GM19372 (cell line): ENCODE measurements around the gene HMGN3.
A peak's percentile ranks its signal among the peaks of the same experiment; 100 is the strongest.
"Not testable (repeated sequence)": the region's sequence is repeated elsewhere in the genome, so short reads cannot be mapped to it uniquely, and the experiment has no call there.

Source experiments
- ATAC-seq: cut with Tn5 transposase; IDR thresholded peaks from one replicate; pipeline ENCODE4 v1.9.1; 2021; ENCODE audit warnings: mild to moderate bottlenecking, low read depth, moderate library complexity; ENCODE audit not compliant: unreplicated experiment

Gene HMGN3

DNA sequence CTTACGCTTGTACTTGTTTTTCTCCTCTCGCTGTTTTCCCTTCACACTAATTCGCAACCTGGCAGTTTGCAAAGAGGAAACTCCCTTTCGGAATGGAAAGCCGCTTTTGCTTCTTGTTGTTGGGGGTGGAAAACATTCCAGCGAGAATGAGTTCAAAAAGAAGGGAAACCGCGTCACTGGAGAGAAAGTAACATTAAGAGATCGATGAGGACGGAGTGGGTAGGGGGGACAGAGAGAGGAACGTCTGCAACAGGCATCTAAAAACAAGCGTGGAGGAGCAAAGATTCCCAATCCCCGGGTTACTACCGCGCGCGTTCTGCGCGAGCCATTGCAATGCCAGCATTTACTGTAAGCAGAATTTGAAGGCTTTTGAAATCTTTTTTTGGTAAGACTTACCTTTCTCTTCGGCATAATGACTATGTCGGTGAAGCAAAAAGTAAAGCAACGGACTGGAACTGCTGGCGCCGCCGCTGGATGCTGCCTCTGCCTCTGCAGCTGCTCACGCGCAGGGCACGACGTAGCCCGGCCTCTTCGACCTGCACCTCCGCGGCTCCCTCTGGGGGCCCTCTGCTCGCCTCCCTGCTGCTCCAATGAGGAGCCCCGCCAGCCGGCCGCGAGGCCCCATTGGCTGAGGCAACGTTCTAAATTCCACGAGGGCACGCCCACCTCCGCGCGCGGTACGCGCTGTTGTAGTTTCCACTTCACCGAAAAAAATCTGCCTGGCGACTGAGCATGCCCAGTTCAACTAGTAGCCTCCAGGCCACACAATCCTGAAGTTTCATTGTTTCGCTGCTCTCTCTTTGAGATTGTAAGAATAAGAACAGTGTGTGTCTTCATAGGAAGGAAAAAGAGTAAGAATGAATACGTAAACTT, at the start of gene HMGN3:
Gene HMGN3, minus strand, starts transcription at position 533 of the 873 bp plus-strand sequence.
- peak; percentile 88 for ATAC-seq

DNA sequence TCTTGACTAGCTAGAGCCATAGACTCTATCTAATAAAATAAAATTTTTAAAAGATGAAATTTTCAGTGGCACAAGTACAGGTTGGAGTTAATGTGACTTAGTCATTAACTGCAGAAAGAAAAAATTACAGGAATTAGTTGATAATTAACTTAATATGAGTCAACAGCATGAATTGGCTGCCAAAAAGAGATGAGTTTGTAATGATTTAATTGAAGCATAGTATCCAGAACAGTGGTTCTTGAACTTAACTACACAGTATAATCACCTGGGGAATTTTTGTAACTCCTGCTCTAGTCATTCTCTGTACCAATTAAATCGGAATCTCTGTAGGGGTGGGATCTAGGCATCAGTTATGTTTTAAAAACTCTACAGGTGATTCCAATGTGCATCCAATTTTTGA, 46.3 kb upstream of the HMGN3 start:
- no peak for ATAC-seq

DNA sequence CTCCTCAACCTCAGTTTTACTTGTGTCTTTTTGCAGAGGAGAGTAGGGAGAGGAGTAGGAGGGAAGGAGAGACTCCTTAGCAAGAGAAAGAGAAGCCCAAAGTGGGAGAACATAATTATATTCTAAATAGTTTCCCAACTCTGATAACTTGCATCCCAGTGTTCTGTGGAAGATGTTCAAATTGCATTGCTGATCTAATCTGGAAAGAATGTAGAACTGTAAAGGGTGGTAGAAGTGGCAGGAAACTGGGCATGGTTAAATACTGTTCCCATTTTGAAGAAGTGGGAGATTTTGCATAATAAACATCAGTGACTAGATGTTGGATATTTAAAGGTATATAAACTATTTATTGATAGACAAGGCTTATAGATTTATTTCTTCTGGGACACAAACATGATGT, 42.6 kb upstream of the HMGN3 start:
- no peak for ATAC-seq

DNA sequence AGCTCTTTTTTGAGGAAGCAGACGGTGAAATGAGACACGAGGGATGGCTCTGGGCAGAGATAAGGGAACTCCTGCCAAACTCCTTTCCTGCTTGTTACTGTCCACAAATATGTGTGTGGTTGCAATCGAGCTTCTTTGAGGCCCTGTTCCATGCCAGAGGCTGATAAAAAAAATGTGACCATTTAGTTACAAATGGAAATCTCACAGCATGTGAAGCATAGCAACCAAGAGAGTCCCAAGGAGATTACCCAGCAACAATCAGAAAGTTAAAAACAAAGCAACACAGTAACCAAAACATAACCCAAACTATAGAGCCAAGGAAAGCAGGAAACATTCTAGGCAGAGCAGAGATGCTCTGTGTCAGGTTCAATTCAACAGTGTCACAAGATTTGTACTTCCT, 35.4 kb upstream of the HMGN3 start:
- ATAC-seq: no peak

DNA sequence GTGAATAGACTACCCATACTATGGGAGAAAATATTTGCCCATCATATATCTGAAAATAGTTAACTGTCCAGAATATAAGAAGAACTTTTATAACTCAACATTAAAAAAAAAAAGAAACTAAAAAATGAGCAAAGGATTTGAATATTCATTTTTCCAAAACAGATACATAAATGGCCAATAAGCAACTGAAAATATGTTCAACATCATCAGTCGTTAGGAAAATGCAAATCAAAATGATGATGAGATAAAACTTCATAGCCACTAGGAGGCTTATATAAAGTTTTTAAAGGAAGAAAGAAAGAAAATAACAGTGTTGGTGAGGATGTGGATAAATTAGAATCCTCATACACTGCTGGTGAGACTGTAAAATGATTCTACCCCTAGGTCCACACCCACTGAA, 32.6 kb upstream of the HMGN3 start:
- no peak for ATAC-seq

DNA sequence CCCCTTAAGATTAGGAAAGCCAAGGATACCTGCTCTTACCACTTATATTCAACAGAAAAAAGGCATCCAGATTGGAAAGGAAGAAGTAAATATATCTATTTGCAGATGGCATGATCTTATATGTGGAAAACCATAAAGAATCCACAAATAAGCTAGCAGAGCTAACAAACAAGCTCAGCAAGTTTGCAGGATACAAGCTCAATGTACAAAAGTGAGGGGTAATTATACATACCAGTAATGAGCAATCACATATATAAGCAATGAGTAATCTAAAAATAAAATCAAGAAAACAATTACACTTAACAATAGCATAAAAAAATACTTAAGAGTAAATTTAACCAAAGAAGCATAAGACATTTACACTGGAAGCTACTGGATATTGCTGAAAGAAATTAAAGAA, 31.6 kb upstream of the HMGN3 start:
- no peak for ATAC-seq

- no peak for ATAC-seq
These were observed 28.9 kb upstream of the HMGN3 start for GRCh38 chr6:79263359-79263758.

- ATAC-seq: no peak
These were observed 27.2 kb upstream of the HMGN3 start for GRCh38 chr6:79261666-79262065.

- ATAC-seq: no peak
These were observed 26.3 kb upstream of the HMGN3 start for GRCh38 chr6:79260772-79261171.

DNA sequence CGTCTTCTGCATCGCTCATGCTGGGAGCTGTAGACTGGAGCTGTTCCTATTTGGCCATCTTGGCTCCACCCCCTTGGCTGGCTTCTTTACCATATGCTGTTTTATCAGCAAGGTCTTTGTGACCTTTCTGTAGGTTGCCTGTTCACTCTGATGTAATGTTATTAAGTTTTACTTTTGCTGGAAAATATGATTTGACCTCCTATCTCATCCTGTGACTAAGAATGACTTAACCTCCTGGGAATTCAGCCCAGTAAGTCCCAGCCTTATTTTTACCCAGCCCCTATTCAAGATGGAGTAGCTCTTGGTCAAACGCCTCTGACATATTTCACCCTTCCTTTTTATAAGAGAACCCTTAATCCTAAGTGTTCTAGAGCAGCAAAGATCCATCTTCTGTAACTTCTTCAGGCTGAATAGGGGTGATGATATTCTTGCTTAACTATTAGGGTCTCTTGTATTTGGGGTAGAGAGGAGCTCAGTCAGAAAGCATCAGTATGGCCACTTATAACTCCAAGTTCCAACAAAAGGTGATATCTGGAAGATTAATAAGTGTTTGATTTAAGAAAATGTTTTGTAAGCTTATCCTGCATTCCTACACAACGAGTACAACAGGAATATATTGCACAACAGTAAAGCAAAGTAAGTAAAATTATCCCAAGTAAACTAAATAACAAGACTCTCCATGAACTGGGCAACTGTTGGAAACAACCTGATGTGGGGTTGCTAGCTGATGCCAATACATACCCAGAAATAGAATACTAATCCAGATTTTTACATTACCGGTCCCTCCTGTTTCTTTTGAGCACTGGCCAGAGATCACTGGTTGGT, 23.1 kb upstream of the HMGN3 start:
- no peak for ATAC-seq

DNA sequence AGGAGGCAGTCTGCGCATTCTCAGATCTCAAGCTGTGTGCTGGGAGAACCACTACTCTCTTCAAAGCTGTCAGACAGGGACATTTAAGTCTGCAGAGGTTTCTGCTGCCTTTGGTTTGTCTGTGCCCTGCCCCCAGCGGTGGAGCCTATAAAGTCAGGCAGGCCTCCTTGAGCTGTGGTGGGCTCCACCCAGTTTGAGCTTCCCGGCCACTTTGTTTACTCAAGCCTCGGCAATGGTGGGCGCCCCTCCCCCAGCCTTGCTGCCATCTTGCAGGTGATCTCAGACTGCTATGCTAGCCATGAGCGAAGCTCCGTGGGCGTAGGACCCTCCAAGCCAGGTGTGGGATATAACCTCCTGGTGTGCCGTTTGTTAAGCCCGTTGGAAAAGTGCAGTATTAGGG, 22.3 kb upstream of the HMGN3 start:
- ATAC-seq: not testable (repeated sequence)

DNA sequence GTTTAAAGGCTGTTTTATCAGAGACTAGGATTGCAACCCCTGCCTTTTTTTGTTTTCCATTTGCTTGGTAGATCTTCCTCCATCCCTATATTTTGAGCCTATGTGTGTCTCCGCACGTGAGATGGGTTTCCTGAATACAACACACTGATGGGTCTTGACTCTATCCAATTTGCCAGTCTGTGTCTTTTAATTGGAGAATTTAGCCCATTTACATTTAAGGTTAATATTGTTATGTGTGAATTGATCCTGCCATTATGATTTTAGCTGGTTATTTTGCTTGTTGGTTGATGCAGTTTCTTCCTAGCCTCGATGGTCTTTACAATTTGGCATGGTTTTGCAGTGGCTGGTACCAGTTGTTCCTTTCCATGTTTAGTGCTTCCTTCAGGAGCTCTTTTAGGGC, 20.6 kb upstream of the HMGN3 start:
- ATAC-seq: not testable (repeated sequence)

- ATAC-seq: no peak
These were observed 16.1 kb upstream of the HMGN3 start for GRCh38 chr6:79250559-79250958.

DNA sequence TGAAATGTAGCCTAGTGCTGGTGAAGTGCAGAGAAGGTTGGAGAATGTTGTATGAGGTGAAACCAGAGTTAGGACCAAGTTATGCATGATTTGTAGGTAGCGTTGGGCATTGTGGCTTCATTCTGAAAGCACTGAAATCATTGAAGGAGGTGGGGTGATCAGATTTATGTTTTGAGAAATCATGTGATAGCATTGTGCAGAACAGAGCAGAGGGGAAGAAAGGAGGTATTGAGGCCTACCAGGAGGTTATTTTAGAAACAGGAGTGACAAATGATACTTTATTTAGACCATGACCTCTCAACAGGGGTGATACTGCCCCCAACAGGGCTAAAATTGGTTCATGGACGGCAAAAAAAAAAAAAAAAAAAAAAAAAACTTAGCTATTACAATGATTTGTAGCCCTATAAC, 15.6 kb upstream of the HMGN3 start:
- ATAC-seq: peak; percentile 55

DNA sequence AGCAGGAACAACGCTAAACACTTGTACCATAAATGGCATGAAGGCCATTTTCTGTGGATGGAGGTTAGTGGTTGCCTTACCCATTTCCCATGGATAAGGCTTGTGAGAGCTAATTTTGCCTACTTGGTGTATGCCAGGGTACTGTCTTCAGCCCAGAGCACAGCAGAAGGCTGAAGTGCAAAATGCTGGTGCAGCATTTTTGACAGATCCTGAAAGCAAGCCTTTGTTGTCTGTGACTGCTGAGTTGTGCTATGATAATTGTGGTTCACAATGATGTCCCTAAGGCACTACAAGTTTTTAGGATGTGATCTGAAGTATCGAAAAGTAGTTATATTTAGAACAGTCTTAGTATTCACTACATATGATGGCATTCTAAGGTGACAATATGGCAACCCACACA, 14.7 kb upstream of the HMGN3 start:
- no peak for ATAC-seq

GRCh38 chr6:79246891-79247290, 12.4 kb upstream of the HMGN3 start:
- peak; percentile 88 for ATAC-seq

- no peak for ATAC-seq
These were observed 6.7 kb upstream of the HMGN3 start for GRCh38 chr6:79241228-79241627.

DNA sequence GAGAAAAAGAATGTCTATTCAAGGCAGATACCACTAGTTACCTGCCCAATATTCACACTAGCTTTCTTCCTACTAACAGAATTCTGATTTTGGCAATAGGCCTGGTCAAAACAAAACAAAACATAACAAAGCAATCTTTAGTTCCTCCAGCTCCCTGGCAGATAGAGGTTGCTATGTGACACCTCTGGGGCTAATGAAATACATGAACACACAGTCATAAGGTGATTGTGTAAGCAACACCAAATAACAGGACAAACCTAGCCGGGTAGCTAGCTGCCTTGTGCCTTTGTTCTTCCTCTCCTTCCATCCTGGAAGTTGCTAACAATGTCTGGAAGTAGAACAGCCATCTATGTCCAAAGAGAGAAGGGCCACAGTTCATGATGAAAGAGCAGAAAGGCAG, 6.0 kb upstream of the HMGN3 start:
- ATAC-seq: no peak

DNA sequence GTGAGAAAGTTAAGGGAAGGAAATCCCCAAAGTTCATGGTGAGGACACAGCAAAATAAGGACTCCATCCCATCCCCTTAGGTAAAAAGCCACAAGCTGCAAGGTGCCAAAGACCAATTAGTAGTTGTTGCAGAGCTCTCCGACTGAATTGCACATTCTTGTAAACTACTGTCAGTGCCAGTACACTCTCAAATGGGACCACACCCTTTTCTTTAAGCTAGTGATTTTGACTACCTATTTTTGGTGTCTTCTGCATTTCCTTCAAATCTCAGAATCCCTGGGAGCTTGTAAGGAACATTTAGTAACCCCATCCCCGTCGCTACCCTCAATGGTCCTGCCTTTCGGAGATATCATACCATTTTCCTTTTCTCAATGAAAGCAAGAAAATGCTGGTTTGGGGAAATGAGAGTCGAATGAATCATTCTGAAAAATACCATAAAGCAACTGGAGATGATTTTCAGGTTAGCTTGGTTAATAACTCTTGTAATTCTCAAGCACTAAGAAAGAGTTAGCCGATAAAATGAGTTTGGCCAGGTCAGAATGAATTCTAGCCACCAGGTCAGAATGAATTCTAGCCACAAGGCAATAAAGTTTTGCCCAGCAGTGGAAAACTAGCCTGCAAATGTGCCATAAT, 5.2 kb upstream of the HMGN3 start:
- ATAC-seq: peak; percentile 66

GRCh38 chr6:79238919-79239318, 4.4 kb upstream of the HMGN3 start:
- ATAC-seq: no peak

DNA sequence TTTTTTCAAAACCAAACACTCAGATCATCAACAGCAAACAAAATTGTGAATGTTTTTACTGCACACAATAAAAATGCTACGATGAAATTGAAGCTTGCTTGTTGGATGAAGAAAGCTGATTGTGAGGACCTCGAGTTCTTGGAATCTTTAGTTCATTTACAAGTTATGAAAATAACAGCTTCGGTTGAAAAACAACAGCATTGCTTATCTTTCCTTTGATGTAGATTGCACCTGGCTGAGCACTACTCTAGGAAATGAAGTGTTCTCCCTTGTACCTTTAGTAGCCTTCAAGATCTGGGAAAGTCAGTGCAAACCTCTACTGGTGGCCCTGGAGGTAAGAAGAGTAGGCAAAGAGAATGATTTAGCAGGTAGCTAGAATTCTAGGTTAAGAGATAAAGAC, 2.2 kb upstream of the HMGN3 start:
- no peak for ATAC-seq
